Kidney (tissue), 14 donors: ENCODE measurements around the gene TSHR. TPM values are rescaled to one million over a fixed set of nuclear protein-coding genes. Genes with fewer than 3 reads are reported as not detected.

Experiments
- DNase-seq, 5 donors: peaks; one replicate each; pipeline ENCODE4 v3.0.0-alpha.2; 2013 to 2020
- FAIRE-seq: peaks from 2 replicates; lab custom pipeline; 2012; peaks lifted over from hg19 to GRCh38; lab: Jason Lieb, UNC
- H3K27ac ChIP-seq, 2 donors: one replicate each; pipeline ENCODE4 v1.7.0; 2013; ENCODE audit warnings: low read depth in 2 of 2, low read length in 2 of 2, inconsistent platforms in 1 of 2
- H3K27me3 ChIP-seq: one replicate; pipeline ENCODE4 v1.7.1; 2013; ENCODE audit warnings: low read length, inconsistent platforms; ENCODE audit not compliant: control insufficient read depth, insufficient read depth
- H3K36me3 ChIP-seq, 3 donors: one replicate each; pipeline versions ENCODE4 v1.7.0 to v1.7.1; 2013; ENCODE audit warnings: low read length in 3 of 3, control low read depth in 1 of 3, inconsistent platforms in 1 of 3; ENCODE audit not compliant: insufficient read depth in 3 of 3, control insufficient read depth in 2 of 3
- H3K4me1 ChIP-seq, 3 donors: one replicate each; pipeline versions ENCODE4 v1.7.0 to v1.7.1; 2013; ENCODE audit warnings: low read length in 3 of 3, inconsistent platforms in 1 of 3, low read depth in 1 of 3; ENCODE audit not compliant: control insufficient read depth in 2 of 3, insufficient read depth in 2 of 3
- H3K4me3 ChIP-seq, 3 donors: one replicate each; pipeline versions ENCODE4 v1.7.0 to v1.8.1; 2013; ENCODE audit warnings: low read length in 3 of 3, control low read depth in 1 of 3, inconsistent platforms in 1 of 3
- H3K9ac ChIP-seq, 3 donors: one replicate each; pipeline versions ENCODE4 v1.7.0 to v1.7.1; 2013; ENCODE audit warnings: low read length in 3 of 3, control low read depth in 1 of 3, inconsistent platforms in 1 of 3
- H3K9me3 ChIP-seq, 3 donors: one replicate each; pipeline versions ENCODE4 v1.7.0 to v1.7.1; 2013; ENCODE audit warnings: low read length in 3 of 3, control low read depth in 1 of 3, inconsistent platforms in 1 of 3; ENCODE audit not compliant: control insufficient read depth in 2 of 3, insufficient read depth in 1 of 3
- CTCF ChIP-seq: IDR thresholded peaks from 3 replicates; pipeline ENCODE4 v1.5.1; 2012; ENCODE audit warnings: mild to moderate bottlenecking, moderate library complexity, borderline replicate concordance; ENCODE audit not compliant: insufficient read depth; ENCODE audit errors: extremely low read depth
- intact Hi-C: fragments of 100-400 bp; cut with DNase I; formaldehyde crosslinking; loops from one replicate; pipeline ENCODE4 v1.11.1; 2022
- polyA plus RNA-seq: library from polyadenylated mRNA; stranded (reverse); fragments of 350-450 nt; fragmentation: Illumina TruSeq; extraction: RNeasy Lipid Tissue Mini Kit (QIAGEN cat#74804); gene quantifications from one replicate; pipeline ENCODE4 v1.2.3, GENCODE V29; 2014; ENCODE audit warnings: low read depth, low replicate concordance; ENCODE audit not compliant: insufficient read depth
- total RNA-seq: library from RNA; stranded (reverse); fragmentation: NEBNext Ultra II Directional; extraction: Animal tissue kit (Norgen Biotek cat#: 25700); gene quantifications from one replicate; pipeline ENCODE4 v1.2.1, GENCODE V29; 2021
- donor health status: control.
- donor health status: control.
- donor health status: control.
- donor health status: control.
- donor health status: control.
- donor health status: DM: yes; HTN: yes; CAD: no.
- donor health status: Normal renal cell carcinoma (clear cell type).

The TSHR gene
- total and polyA plus RNA-seq, 2 donors from 2014 or later: 0.98 TPM; not detected in 1

GRCh38 chr14:80954687-80955299 is 628 bp upstream of the TSHR start:
- no peak overlapping the region for H3K27ac ChIP-seq
- H3K4me3 ChIP-seq: peak overlapping the region; percentile 42 to 67 (median 61)
- TF ChIP-seq CTCF: peak; percentile 79
- no peaks in the 10 kb centered on the region for H3K36me3 ChIP-seq
- peak overlapping the region in 1 of 3 donors; percentile 37 for H3K9ac ChIP-seq
- H3K4me1 ChIP-seq: peaks cover 0 to 5% (median 0%) of the 10 kb centered on the region in 3 donors
- DNase-seq: peak; percentile 83 to 90 (median 89)
- no peaks in the 10 kb centered on the region for H3K9me3 ChIP-seq
- intact Hi-C loops: no loop called here
- peak; percentile 87 for FAIRE-seq
- H3K27me3 ChIP-seq: peaks cover 7% of the 10 kb centered on the region

- TF ChIP-seq CTCF: no peak
- H3K9ac ChIP-seq: no peak overlapping the region
- intact Hi-C loops: no loop called here
- H3K27me3 ChIP-seq: peaks cover 7% of the 10 kb centered on the region
- no peaks in the 10 kb centered on the region for H3K36me3 ChIP-seq
- FAIRE-seq: no peak
- DNase-seq: no peak
- H3K27ac ChIP-seq: no peak overlapping the region
- no peaks in the 10 kb centered on the region for H3K9me3 ChIP-seq
- peaks cover 0 to 5% (median 0%) of the 10 kb centered on the region in 3 donors for H3K4me1 ChIP-seq
- H3K4me3 ChIP-seq: peak overlapping the region in 1 of 3 donors; percentile 10
These were observed 681 bp downstream of the TSHR start for GRCh38 chr14:80956102-80956501.

GRCh38 chr14:80956922-80957321 is 1.5 kb downstream of the TSHR start:
- Histone ChIP-seq H3K9me3 (no peaks in the 10 kb centered on the region), H3K27ac (no peak overlapping the region), H3K9ac (no peak overlapping the region), H3K4me3 (no peak overlapping the region), H3K36me3 (no peaks in the 10 kb centered on the region), H3K4me1 (peaks cover 0 to 5% (median 0%) of the 10 kb centered on the region in 3 donors), H3K27me3 (peaks cover 7% of the 10 kb centered on the region)
- FAIRE-seq (no peak), DNase-seq (no peak)
- TF ChIP-seq CTCF: no peak
- intact Hi-C loops: no loop called here
